ENCODE data around the gene OR11A1.

OR11A1 gene

GRCh38 chr6:29424168-29424567 is 32.7 kb downstream of the OR11A1 start:
- H2BK5ac ChIP-seq (ENCODE audit: low read length) = no peak overlapping the region

GRCh38 chr6:29419516-29419915 is 37.4 kb downstream of the OR11A1 start:
- Histone ChIP-seq H3K56ac (ENCODE audit: low read length) (no peak overlapping the region), H3K23ac (ENCODE audit: low read length) (no peak overlapping the region), H3K4me3 (ENCODE audit: low read length) (no peak overlapping the region), H3K18ac (ENCODE audit: low read length) (no peak overlapping the region), H2BK120ac (ENCODE audit: low read depth, low read length) (no peak overlapping the region), H3K79me1 (ENCODE audit: low read length) (no peaks in the 10 kb centered on the region), H4K5ac (ENCODE audit: low read length) (no peak overlapping the region), H3K9ac (ENCODE audit: low read length) (no peak overlapping the region), H3K79me2 (ENCODE audit: control insufficient read depth, insufficient read depth, low read length) (no peaks in the 10 kb centered on the region), H3K4me1 (ENCODE audit: control insufficient read depth, low read depth, low read length) (no peaks in the 10 kb centered on the region), H4K8ac (ENCODE audit: low read depth, low read length) (no peak overlapping the region), H3K27ac (ENCODE audit: low read depth, low read length) (no peak overlapping the region), H2AK5ac (ENCODE audit: low read length) (no peak overlapping the region), H2BK15ac (replicated peaks; ENCODE audit: low read depth) (no peak overlapping the region), H3K4me2 (ENCODE audit: low read length) (no peak overlapping the region), H3K27me3 (ENCODE audit: insufficient read depth, low read length, poor library complexity) (no peaks in the 10 kb centered on the region), H3K36me3 (ENCODE audit: control insufficient read depth, insufficient read depth, low read length) (no peaks in the 10 kb centered on the region), H3K4ac (ENCODE audit: low read depth, low read length) (no peak overlapping the region), H2BK5ac (ENCODE audit: low read length) (no peak overlapping the region)
- peak; percentile 11 for DNase-seq
- no CpG with 5 or more reads among the region's 3 CpGs for WGBS (ENCODE audit: extremely low coverage, insufficient coverage, low lambda C conversion rate)

More at GRCh38 chr6:29424168-29424567, 32.7 kb downstream of the OR11A1 start:
- no peaks in the 10 kb centered on the region for H3K36me3 ChIP-seq (ENCODE audit: control insufficient read depth, insufficient read depth, low read length)
- H4K5ac ChIP-seq (ENCODE audit: low read length) = no peak overlapping the region
- no peak overlapping the region for H3K9ac ChIP-seq (ENCODE audit: low read length)
- H3K27ac ChIP-seq (ENCODE audit: low read depth, low read length) = no peak overlapping the region
- no peak overlapping the region for H3K18ac ChIP-seq (ENCODE audit: low read length)
- no peak overlapping the region for H3K23ac ChIP-seq (ENCODE audit: low read length)
- H3K56ac ChIP-seq (ENCODE audit: low read length) = no peak overlapping the region
- no peaks in the 10 kb centered on the region for H3K4me1 ChIP-seq (ENCODE audit: control insufficient read depth, low read depth, low read length)
- no peaks in the 10 kb centered on the region for H3K79me1 ChIP-seq (ENCODE audit: low read length)
- no peak overlapping the region for H3K4me2 ChIP-seq (ENCODE audit: low read length)
- H2BK15ac ChIP-seq (replicated peaks; ENCODE audit: low read depth) = no peak overlapping the region
- H3K79me2 ChIP-seq (ENCODE audit: control insufficient read depth, insufficient read depth, low read length) = no peaks in the 10 kb centered on the region
- no peaks in the 10 kb centered on the region for H3K27me3 ChIP-seq (ENCODE audit: insufficient read depth, low read length, poor library complexity)
- peak; percentile 67 for DNase-seq
- H4K8ac ChIP-seq (ENCODE audit: low read depth, low read length) = no peak overlapping the region
- no peak overlapping the region for H3K4ac ChIP-seq (ENCODE audit: low read depth, low read length)
- H2AK5ac ChIP-seq (ENCODE audit: low read length) = no peak overlapping the region
- WGBS (ENCODE audit: extremely low coverage, insufficient coverage, low lambda C conversion rate) = no CpG with 5 or more reads among the region's 2 CpGs
- no peak overlapping the region for H3K4me3 ChIP-seq (ENCODE audit: low read length)
- no peak overlapping the region for H2BK120ac ChIP-seq (ENCODE audit: low read depth, low read length)

GRCh38 chr6:29414588-29414987 is 42.3 kb downstream of the OR11A1 start, which contains the start of gene OR12D1:
Gene OR12D1, plus strand, starts transcription at chr6:29414928.
- Histone ChIP-seq H3K23ac (ENCODE audit: low read length) (no peak within 1 kb of the TSS), H4K5ac (ENCODE audit: low read length) (no peak within 1 kb of the TSS), H2AK5ac (ENCODE audit: low read length) (no peak within 1 kb of the TSS), H3K18ac (ENCODE audit: low read length) (no peak within 1 kb of the TSS), H3K27ac (ENCODE audit: low read depth, low read length) (no peak within 1 kb of the TSS), H2BK120ac (ENCODE audit: low read depth, low read length) (no peak within 1 kb of the TSS), H3K27me3 (ENCODE audit: insufficient read depth, low read length, poor library complexity) (no peaks in the 10 kb centered on the region), H3K56ac (ENCODE audit: low read length) (no peak within 1 kb of the TSS), H3K4me1 (ENCODE audit: control insufficient read depth, low read depth, low read length) (no peaks in the 10 kb centered on the region), H3K4me2 (ENCODE audit: low read length) (no peak within 1 kb of the TSS), H3K36me3 (ENCODE audit: control insufficient read depth, insufficient read depth, low read length) (no peaks in the 10 kb centered on the region), H3K4me3 (ENCODE audit: low read length) (no peak within 1 kb of the TSS), H4K8ac (ENCODE audit: low read depth, low read length) (no peak within 1 kb of the TSS), H3K9ac (ENCODE audit: low read length) (no peak within 1 kb of the TSS), H3K79me2 (ENCODE audit: control insufficient read depth, insufficient read depth, low read length) (no peaks in the 10 kb centered on the region), H3K4ac (ENCODE audit: low read depth, low read length) (no peak within 1 kb of the TSS), H3K79me1 (ENCODE audit: low read length) (no peaks in the 10 kb centered on the region), H2BK5ac (ENCODE audit: low read length) (no peak within 1 kb of the TSS), H2BK15ac (replicated peaks; ENCODE audit: low read depth) (no peak within 1 kb of the TSS)
- DNase-seq = peak; percentile 61

- Histone ChIP-seq H3K4me2 (ENCODE audit: low read length) (no peak overlapping the region), H3K4ac (ENCODE audit: low read depth, low read length) (no peak overlapping the region), H3K27ac (ENCODE audit: low read depth, low read length) (no peak overlapping the region), H3K27me3 (ENCODE audit: insufficient read depth, low read length, poor library complexity) (no peaks in the 10 kb centered on the region), H3K4me3 (ENCODE audit: low read length) (no peak overlapping the region), H2BK5ac (ENCODE audit: low read length) (no peak overlapping the region), H3K4me1 (ENCODE audit: control insufficient read depth, low read depth, low read length) (no peaks in the 10 kb centered on the region), H3K56ac (ENCODE audit: low read length) (no peak overlapping the region), H2AK5ac (ENCODE audit: low read length) (no peak overlapping the region), H3K23ac (ENCODE audit: low read length) (no peak overlapping the region), H3K79me1 (ENCODE audit: low read length) (no peaks in the 10 kb centered on the region), H3K36me3 (ENCODE audit: control insufficient read depth, insufficient read depth, low read length) (no peaks in the 10 kb centered on the region), H3K18ac (ENCODE audit: low read length) (no peak overlapping the region), H4K5ac (ENCODE audit: low read length) (no peak overlapping the region), H3K9ac (ENCODE audit: low read length) (no peak overlapping the region), H2BK120ac (ENCODE audit: low read depth, low read length) (no peak overlapping the region), H2BK15ac (replicated peaks; ENCODE audit: low read depth) (no peak overlapping the region), H3K79me2 (ENCODE audit: control insufficient read depth, insufficient read depth, low read length) (no peaks in the 10 kb centered on the region), H4K8ac (ENCODE audit: low read depth, low read length) (no peak overlapping the region)
- no peak for DNase-seq
- no CpG with 5 or more reads among the region's 1 CpG for WGBS (ENCODE audit: extremely low coverage, insufficient coverage, low lambda C conversion rate)
Observed at GRCh38 chr6:29403801-29404200, 53.1 kb downstream of the OR11A1 start.

GRCh38 chr6:29399525-29399924 is 57.3 kb downstream of the OR11A1 start:
- H2BK120ac ChIP-seq (ENCODE audit: low read depth, low read length) = no peak overlapping the region
- no peak overlapping the region for H3K4ac ChIP-seq (ENCODE audit: low read depth, low read length)
- H3K4me1 ChIP-seq (ENCODE audit: control insufficient read depth, low read depth, low read length) = no peaks in the 10 kb centered on the region
- H3K27me3 ChIP-seq (ENCODE audit: insufficient read depth, low read length, poor library complexity) = no peaks in the 10 kb centered on the region
- H3K79me1 ChIP-seq (ENCODE audit: low read length) = no peaks in the 10 kb centered on the region
- no peak overlapping the region for H3K18ac ChIP-seq (ENCODE audit: low read length)
- no peaks in the 10 kb centered on the region for H3K36me3 ChIP-seq (ENCODE audit: control insufficient read depth, insufficient read depth, low read length)
- H2BK15ac ChIP-seq (replicated peaks; ENCODE audit: low read depth) = no peak overlapping the region
- WGBS (ENCODE audit: extremely low coverage, insufficient coverage, low lambda C conversion rate) = no CpG with 5 or more reads among the region's 2 CpGs
- H3K79me2 ChIP-seq (ENCODE audit: control insufficient read depth, insufficient read depth, low read length) = no peaks in the 10 kb centered on the region
- no peak overlapping the region for H3K9ac ChIP-seq (ENCODE audit: low read length)
- H3K23ac ChIP-seq (ENCODE audit: low read length) = no peak overlapping the region
- no peak for DNase-seq
- H2BK5ac ChIP-seq (ENCODE audit: low read length) = no peak overlapping the region
- H3K4me2 ChIP-seq (ENCODE audit: low read length) = no peak overlapping the region
- no peak overlapping the region for H2AK5ac ChIP-seq (ENCODE audit: low read length)
- no peak overlapping the region for H3K27ac ChIP-seq (ENCODE audit: low read depth, low read length)
- no peak overlapping the region for H4K5ac ChIP-seq (ENCODE audit: low read length)
- H3K4me3 ChIP-seq (ENCODE audit: low read length) = no peak overlapping the region
- H4K8ac ChIP-seq (ENCODE audit: low read depth, low read length) = no peak overlapping the region
- H3K56ac ChIP-seq (ENCODE audit: low read length) = no peak overlapping the region

- H2BK5ac ChIP-seq (ENCODE audit: low read length) = no peak within 1 kb of the TSS
- H4K8ac ChIP-seq (ENCODE audit: low read depth, low read length) = no peak within 1 kb of the TSS
- no peaks in the 10 kb centered on the region for H3K36me3 ChIP-seq (ENCODE audit: control insufficient read depth, insufficient read depth, low read length)
- no peaks in the 10 kb centered on the region for H3K79me2 ChIP-seq (ENCODE audit: control insufficient read depth, insufficient read depth, low read length)
- no peaks in the 10 kb centered on the region for H3K4me1 ChIP-seq (ENCODE audit: control insufficient read depth, low read depth, low read length)
- no peak within 1 kb of the TSS for H3K4me2 ChIP-seq (ENCODE audit: low read length)
- H3K4me3 ChIP-seq (ENCODE audit: low read length) = no peak within 1 kb of the TSS
- no peak within 1 kb of the TSS for H4K5ac ChIP-seq (ENCODE audit: low read length)
- no peak within 1 kb of the TSS for H3K9ac ChIP-seq (ENCODE audit: low read length)
- H3K79me1 ChIP-seq (ENCODE audit: low read length) = no peaks in the 10 kb centered on the region
- H3K27me3 ChIP-seq (ENCODE audit: insufficient read depth, low read length, poor library complexity) = no peaks in the 10 kb centered on the region
- H3K23ac ChIP-seq (ENCODE audit: low read length) = no peak within 1 kb of the TSS
- no peak within 1 kb of the TSS for H2BK120ac ChIP-seq (ENCODE audit: low read depth, low read length)
- H3K4ac ChIP-seq (ENCODE audit: low read depth, low read length) = no peak within 1 kb of the TSS
- H3K27ac ChIP-seq (ENCODE audit: low read depth, low read length) = no peak within 1 kb of the TSS
- H3K18ac ChIP-seq (ENCODE audit: low read length) = no peak within 1 kb of the TSS
- no peak for DNase-seq
- H2BK15ac ChIP-seq (replicated peaks; ENCODE audit: low read depth) = no peak within 1 kb of the TSS
- no peak within 1 kb of the TSS for H3K56ac ChIP-seq (ENCODE audit: low read length)
- H2AK5ac ChIP-seq (ENCODE audit: low read length) = no peak within 1 kb of the TSS
Observed at GRCh38 chr6:29395331-29395730, 61.5 kb downstream of the OR11A1 start, which contains the start of gene OR12D2. Gene OR12D2, plus strand, starts transcription at chr6:29395631. Its CDS starts 1,069 bp downstream, at chr6:29396700.
